HepG2 (cell line): ENCODE data around the gene SERPINI1. TPM values are rescaled to one million over a fixed set of nuclear protein-coding genes. Genes with fewer than 3 reads are reported as not detected.
A peak's percentile ranks its signal among the peaks of the same experiment; 100 is the strongest.

Source experiments
- BRCA1 ChIP-seq: sonication (generic); formaldehyde crosslinking; IDR thresholded peaks from 2 replicates; pipeline ENCODE4 v1.4.0; 2020; ENCODE audit warnings: missing genetic modification reagents
- EP300 ChIP-seq, 3 experiments: sonication (generic) in 1 of 3; formaldehyde crosslinking in 1 of 3; IDR thresholded peaks; 2 replicates each; pipeline versions ENCODE4 v1.5.1 to v1.6.1; 2011 to 2020; ENCODE audit warnings: low read depth in 2 of 3, low read length in 2 of 3, borderline replicate concordance in 1 of 3, improper control_type of control experiment in 1 of 3, mild to moderate bottlenecking in 1 of 3, missing genetic modification reagents in 1 of 3, moderate library complexity in 1 of 3
- GFI1 ChIP-seq: sonication (generic); formaldehyde crosslinking; IDR thresholded peaks from 2 replicates; pipeline ENCODE4 v1.5.0; 2020; ENCODE audit warnings: missing genetic modification reagents, mild to moderate bottlenecking, borderline replicate concordance
- PCBP2 ChIP-seq: fragments of 200-400 bp; formaldehyde crosslinking; optimal IDR thresholded peaks from 2 replicates; pipeline ENCODE3; 2018; ENCODE audit warnings: low read length, low read depth; ENCODE audit not compliant: poor library complexity, severe bottlenecking
- SP5 ChIP-seq: IDR thresholded peaks from 2 replicates; pipeline ENCODE4 v1.6.1; 2016; ENCODE audit warnings: low read depth, borderline replicate concordance
- polyA plus RNA-seq, 8 experiments: library from polyadenylated mRNA; depleted of rRNA in 3 of 8; stranded (reverse) in 7 of 8; unstranded in 1 of 8; fragments of >200 nt; fragmentation: Illumina TruSeq in 4 of 8; extraction: Trizol in 4 of 8; gene quantifications; 2 replicates each; pipeline versions ENCODE4 v1.2.1 to v1.2.3, GENCODE V29; 2011 to 2016; ENCODE audit warnings: low read depth in 4 of 8, missing spikeins in 1 of 8, mixed read lengths in 1 of 8; ENCODE audit not compliant: insufficient read depth in 1 of 8
- total RNA-seq, 5 experiments: library from RNA; depleted of rRNA; stranded (reverse); fragments of >200 nt; fragmentation: Illumina TruSeq; extraction: Trizol; gene quantifications; 2 replicates each; pipeline ENCODE4 v1.2.3, GENCODE V29; 2016; ENCODE audit warnings: low read depth in 1 of 5
- TF ChIP-seq, protein P1 (sequence below): sonication (generic); formaldehyde crosslinking; IDR thresholded peaks from one replicate; pipeline ENCODE4 v1.5.1; 2020; ENCODE audit warnings: mild to moderate bottlenecking, missing genetic modification reagents; ENCODE audit errors: not compliant biosample characterization
- TF ChIP-seq, protein P2 (sequence below): sonication (generic); formaldehyde crosslinking; IDR thresholded peaks from 2 replicates; pipeline ENCODE4 v1.9.0; 2022; ENCODE audit warnings: low read depth, missing genetic modification reagents
- TF ChIP-seq, protein P3 (sequence below): sonication (generic); formaldehyde crosslinking; IDR thresholded peaks from 2 replicates; pipeline ENCODE4 v1.4.0; 2020; ENCODE audit warnings: low read depth, missing genetic modification reagents
- TF ChIP-seq, protein P4 (sequence below): sonication (generic); formaldehyde crosslinking; IDR thresholded peaks from 2 replicates; pipeline ENCODE4 v1.5.1; 2020; ENCODE audit warnings: missing genetic modification reagents, mild to moderate bottlenecking, borderline replicate concordance
- TF ChIP-seq, protein P5 (sequence below): IDR thresholded peaks from 2 replicates; pipeline ENCODE4 v1.6.1; 2016; ENCODE audit warnings: missing compliant biosample characterization, missing genetic modification reagents, borderline replicate concordance

The SERPINI1 gene
- total and polyA plus RNA-seq, 2 of the 13 experiments (the other 11 are each of a cell fraction or from before 2014, with no cell fraction given): 14.7 to 58.0 TPM

DNA sequence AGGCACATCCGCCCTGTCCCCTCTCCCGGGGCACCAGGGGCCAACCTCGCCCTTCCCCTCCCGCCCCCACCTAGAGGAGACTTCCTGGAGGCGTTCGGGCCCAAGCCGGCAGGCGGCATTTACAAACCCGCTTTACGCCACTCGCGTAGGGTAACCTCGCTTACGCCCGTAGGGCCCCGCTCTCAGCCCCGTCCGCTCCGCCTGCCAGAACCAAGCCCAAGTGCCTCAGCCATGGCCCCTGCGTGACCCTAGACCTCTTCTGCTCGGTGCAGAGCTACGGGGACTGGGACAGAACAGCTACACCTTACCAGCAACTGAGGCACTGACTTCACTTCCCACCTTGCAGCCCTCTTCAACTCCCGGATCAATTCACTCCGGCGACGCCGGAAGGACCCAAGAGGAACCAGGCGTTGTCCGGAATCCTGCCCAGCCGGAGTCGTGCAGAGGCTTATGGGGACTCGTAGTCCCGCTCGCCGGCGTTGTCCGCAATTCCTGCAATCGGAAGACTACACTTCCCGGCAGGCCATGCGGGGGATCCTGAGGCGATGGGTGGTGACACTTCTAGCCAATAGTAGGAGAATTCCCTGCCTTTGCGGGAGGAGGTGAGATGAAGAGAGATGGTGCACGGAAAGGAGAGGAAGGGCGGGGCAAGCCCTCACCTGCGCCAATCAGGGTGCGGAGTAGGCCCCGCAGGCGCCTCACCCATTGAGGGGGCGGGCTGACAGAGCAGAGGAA lies 856 bp upstream of the SERPINI1 start, which contains the start of gene PDCD10 (continued):
- TF ChIP-seq, protein P1, sequence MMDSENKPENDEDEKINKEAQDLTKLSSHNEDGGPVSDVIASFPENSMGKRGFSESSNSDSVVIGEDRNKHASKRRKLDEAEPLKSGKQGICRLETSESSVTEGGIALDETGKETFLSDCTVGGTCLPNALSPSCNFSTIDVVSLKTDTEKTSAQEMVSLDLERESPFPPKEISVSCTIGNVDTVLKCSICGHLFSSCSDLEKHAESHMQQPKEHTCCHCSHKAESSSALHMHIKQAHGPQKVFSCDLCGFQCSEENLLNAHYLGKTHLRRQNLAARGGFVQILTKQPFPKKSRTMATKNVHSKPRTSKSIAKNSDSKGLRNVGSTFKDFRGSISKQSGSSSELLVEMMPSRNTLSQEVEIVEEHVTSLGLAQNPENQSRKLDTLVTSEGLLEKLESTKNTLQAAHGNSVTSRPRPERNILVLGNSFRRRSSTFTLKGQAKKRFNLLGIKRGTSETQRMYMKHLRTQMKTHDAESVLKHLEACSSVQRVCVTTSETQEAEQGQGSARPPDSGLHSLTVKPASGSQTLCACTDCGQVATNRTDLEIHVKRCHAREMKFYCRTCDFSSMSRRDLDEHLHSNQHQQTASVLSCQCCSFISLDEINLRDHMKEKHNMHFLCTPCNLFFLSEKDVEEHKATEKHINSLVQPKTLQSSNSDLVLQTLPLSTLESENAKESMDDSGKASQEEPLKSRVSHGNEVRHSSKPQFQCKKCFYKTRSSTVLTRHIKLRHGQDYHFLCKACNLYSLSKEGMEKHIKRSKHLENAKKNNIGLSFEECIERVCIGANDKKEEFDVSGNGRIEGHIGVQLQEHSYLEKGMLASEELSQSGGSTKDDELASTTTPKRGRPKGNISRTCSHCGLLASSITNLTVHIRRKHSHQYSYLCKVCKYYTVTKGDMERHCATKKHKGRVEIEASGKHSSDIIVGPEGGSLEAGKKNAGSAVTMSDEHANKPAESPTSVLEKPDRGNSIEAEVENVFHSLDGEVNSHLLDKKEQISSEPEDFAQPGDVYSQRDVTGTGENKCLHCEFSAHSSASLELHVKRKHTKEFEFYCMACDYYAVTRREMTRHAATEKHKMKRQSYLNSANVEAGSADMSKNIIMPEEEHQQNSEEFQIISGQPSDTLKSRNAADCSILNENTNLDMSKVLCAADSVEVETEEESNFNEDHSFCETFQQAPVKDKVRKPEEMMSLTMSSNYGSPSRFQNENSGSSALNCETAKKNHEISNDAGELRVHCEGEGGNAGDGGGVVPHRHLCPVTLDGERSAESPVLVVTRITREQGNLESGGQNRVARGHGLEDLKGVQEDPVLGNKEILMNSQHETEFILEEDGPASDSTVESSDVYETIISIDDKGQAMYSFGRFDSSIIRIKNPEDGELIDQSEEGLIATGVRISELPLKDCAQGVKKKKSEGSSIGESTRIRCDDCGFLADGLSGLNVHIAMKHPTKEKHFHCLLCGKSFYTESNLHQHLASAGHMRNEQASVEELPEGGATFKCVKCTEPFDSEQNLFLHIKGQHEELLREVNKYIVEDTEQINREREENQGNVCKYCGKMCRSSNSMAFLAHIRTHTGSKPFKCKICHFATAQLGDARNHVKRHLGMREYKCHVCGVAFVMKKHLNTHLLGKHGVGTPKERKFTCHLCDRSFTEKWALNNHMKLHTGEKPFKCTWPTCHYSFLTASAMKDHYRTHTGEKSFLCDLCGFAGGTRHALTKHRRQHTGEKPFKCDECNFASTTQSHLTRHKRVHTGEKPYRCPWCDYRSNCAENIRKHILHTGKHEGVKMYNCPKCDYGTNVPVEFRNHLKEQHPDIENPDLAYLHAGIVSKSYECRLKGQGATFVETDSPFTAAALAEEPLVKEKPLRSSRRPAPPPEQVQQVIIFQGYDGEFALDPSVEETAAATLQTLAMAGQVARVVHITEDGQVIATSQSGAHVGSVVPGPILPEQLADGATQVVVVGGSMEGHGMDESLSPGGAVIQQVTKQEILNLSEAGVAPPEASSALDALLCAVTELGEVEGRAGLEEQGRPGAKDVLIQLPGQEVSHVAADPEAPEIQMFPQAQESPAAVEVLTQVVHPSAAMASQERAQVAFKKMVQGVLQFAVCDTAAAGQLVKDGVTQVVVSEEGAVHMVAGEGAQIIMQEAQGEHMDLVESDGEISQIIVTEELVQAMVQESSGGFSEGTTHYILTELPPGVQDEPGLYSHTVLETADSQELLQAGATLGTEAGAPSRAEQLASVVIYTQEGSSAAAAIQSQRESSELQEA: peak; percentile 54
- TF ChIP-seq, protein P2, sequence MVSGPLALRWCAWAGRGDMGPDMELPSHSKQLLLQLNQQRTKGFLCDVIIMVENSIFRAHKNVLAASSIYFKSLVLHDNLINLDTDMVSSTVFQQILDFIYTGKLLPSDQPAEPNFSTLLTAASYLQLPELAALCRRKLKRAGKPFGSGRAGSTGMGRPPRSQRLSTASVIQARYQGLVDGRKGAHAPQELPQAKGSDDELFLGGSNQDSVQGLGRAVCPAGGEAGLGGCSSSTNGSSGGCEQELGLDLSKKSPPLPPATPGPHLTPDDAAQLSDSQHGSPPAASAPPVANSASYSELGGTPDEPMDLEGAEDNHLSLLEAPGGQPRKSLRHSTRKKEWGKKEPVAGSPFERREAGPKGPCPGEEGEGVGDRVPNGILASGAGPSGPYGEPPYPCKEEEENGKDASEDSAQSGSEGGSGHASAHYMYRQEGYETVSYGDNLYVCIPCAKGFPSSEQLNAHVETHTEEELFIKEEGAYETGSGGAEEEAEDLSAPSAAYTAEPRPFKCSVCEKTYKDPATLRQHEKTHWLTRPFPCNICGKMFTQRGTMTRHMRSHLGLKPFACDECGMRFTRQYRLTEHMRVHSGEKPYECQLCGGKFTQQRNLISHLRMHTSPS (CRISPR knock-in tag): no peak
- TF ChIP-seq GFI1 (CRISPR knock-in tag) (no peak), SP5 (peak; percentile 60; the same call in 1 of the 2 replicates), PCBP2 (no peak), BRCA1 (CRISPR knock-in tag) (0 out of 2 replicates have a peak, but pooled peaks have one; percentile 59), EP300 (IDR thresholded peaks at IDR 0.05; ENCODE audit: low read depth in 2 of 2, low read length in 2 of 2) (no peak), EP300 (CRISPR knock-in tag; IDR thresholded peaks at IDR 0.05; ENCODE audit: borderline replicate concordance) (no peak)
- TF ChIP-seq, protein P3, sequence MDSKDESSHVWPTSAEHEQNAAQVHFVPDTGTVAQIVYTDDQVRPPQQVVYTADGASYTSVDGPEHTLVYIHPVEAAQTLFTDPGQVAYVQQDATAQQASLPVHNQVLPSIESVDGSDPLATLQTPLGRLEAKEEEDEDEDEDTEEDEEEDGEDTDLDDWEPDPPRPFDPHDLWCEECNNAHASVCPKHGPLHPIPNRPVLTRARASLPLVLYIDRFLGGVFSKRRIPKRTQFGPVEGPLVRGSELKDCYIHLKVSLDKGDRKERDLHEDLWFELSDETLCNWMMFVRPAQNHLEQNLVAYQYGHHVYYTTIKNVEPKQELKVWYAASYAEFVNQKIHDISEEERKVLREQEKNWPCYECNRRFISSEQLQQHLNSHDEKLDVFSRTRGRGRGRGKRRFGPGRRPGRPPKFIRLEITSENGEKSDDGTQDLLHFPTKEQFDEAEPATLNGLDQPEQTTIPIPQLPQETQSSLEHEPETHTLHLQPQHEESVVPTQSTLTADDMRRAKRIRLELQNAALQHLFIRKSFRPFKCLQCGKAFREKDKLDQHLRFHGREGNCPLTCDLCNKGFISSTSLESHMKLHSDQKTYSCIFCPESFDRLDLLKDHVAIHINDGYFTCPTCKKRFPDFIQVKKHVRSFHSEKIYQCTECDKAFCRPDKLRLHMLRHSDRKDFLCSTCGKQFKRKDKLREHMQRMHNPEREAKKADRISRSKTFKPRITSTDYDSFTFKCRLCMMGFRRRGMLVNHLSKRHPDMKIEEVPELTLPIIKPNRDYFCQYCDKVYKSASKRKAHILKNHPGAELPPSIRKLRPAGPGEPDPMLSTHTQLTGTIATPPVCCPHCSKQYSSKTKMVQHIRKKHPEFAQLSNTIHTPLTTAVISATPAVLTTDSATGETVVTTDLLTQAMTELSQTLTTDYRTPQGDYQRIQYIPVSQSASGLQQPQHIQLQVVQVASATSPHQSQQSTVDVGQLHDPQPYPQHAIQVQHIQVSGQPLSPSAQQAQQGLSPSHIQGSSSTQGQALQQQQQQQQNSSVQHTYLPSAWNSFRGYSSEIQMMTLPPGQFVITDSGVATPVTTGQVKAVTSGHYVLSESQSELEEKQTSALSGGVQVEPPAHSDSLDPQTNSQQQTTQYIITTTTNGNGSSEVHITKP (CRISPR knock-in tag): no peak
- TF ChIP-seq, protein P4, sequence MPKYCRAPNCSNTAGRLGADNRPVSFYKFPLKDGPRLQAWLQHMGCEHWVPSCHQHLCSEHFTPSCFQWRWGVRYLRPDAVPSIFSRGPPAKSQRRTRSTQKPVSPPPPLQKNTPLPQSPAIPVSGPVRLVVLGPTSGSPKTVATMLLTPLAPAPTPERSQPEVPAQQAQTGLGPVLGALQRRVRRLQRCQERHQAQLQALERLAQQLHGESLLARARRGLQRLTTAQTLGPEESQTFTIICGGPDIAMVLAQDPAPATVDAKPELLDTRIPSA (CRISPR knock-in tag): peak; percentile 83; the same call in 1 of the 2 replicates
- TF ChIP-seq, protein P5, sequence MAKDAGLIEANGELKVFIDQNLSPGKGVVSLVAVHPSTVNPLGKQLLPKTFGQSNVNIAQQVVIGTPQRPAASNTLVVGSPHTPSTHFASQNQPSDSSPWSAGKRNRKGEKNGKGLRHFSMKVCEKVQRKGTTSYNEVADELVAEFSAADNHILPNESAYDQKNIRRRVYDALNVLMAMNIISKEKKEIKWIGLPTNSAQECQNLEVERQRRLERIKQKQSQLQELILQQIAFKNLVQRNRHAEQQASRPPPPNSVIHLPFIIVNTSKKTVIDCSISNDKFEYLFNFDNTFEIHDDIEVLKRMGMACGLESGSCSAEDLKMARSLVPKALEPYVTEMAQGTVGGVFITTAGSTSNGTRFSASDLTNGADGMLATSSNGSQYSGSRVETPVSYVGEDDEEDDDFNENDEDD (CRISPR knock-in tag): peak; percentile 27; the same call in 1 of the 2 replicates
